Liver (tissue), 3 donors: ENCODE measurements around the gene CCR5AS.

ENCODE experiments used
- GABPA ChIP-seq, 2 donors: IDR thresholded peaks in 1 of 2; conservative IDR thresholded peaks in 1 of 2; 2 replicates each; pipeline ENCODE4 v1.6.1; 2016; ENCODE audit warnings: antibody characterized with exemption in 2 of 2, mild to moderate bottlenecking in 1 of 2, moderate library complexity in 1 of 2
- JUND ChIP-seq, 2 donors: IDR thresholded peaks; 2 replicates each; pipeline ENCODE4 v1.6.1; 2016; ENCODE audit warnings: antibody characterized with exemption in 2 of 2
- RAD21 ChIP-seq, 2 donors: IDR thresholded peaks; 2 replicates each; pipeline ENCODE4 v1.6.1; 2016; ENCODE audit warnings: antibody characterized with exemption in 2 of 2, mild to moderate bottlenecking in 2 of 2
- RXRA ChIP-seq, 2 donors: IDR thresholded peaks; 2 replicates each; pipeline ENCODE4 v1.6.1; 2017 to 2018; ENCODE audit warnings: antibody characterized with exemption in 2 of 2, mild to moderate bottlenecking in 1 of 2
- TF ChIP-seq, protein P1 (sequence below): fragments of 150-350 bp; IDR thresholded peaks from 2 replicates; pipeline ENCODE4 v1.5.1; 2017; ENCODE audit warnings: improper control_type of control experiment, low read depth, low read length; ENCODE audit not compliant: missing input control
- TF ChIP-seq, protein P2 (sequence below): IDR thresholded peaks from 2 replicates; pipeline ENCODE4 v1.6.1; 2016; ENCODE audit warnings: antibody characterized with exemption
- TF ChIP-seq, protein P3 (sequence below): IDR thresholded peaks from 2 replicates; pipeline ENCODE4 v1.6.1; 2016; ENCODE audit warnings: antibody characterized with exemption, mild to moderate bottlenecking
- TF ChIP-seq, protein P4 (sequence below): IDR thresholded peaks from 2 replicates; pipeline ENCODE4 v1.6.1; 2016; ENCODE audit warnings: antibody characterized with exemption
- donor health status: healthy.
- donor health status: healthy.

DNA sequence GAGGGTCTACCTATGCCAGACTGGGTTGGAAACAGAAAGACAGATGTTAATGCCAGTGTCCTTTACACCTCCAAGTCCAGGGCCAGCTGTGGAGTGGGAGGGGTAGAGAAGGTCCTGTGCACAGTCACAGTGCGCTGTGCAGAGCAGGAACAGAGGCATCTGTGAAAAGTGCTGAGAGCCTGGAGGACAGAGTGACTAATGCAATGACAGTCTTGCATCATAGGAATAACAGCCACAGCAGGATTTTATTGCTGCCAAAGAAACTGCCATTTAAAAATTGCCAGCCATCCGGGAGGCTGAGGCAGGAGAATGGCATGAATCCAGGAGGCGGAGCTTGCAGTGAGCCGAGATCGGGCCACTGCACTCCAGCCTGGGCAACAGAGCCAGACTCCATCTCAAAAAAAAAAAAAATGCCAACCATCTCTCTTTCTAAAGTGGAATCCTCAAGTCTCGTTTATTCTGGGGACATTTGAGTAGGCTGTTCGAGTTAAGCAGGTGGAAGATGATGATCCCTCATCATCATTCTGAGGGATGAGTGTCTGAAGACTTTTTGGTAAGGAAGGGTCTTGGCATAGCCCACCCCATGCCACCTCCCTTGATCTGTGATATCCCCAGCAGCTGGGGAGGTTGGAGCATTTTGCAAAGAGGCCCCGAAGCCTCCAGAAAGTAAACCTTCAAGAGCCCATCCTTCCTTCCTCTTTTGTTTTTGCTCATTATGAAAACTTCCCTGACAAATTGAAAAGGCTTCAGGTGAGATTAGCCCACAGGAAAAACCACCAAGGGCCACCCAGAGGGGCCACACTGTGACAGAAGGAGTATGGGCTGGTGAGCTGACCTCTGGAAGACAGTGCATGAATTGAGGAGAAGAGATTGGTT is 45.2 kb downstream of the CCR5AS start:
- no peak for TF ChIP-seq JUND (IDR thresholded peaks at IDR 0.05)
- TF ChIP-seq, protein P1, sequence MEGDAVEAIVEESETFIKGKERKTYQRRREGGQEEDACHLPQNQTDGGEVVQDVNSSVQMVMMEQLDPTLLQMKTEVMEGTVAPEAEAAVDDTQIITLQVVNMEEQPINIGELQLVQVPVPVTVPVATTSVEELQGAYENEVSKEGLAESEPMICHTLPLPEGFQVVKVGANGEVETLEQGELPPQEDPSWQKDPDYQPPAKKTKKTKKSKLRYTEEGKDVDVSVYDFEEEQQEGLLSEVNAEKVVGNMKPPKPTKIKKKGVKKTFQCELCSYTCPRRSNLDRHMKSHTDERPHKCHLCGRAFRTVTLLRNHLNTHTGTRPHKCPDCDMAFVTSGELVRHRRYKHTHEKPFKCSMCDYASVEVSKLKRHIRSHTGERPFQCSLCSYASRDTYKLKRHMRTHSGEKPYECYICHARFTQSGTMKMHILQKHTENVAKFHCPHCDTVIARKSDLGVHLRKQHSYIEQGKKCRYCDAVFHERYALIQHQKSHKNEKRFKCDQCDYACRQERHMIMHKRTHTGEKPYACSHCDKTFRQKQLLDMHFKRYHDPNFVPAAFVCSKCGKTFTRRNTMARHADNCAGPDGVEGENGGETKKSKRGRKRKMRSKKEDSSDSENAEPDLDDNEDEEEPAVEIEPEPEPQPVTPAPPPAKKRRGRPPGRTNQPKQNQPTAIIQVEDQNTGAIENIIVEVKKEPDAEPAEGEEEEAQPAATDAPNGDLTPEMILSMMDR: no peak
- TF ChIP-seq, protein P2, sequence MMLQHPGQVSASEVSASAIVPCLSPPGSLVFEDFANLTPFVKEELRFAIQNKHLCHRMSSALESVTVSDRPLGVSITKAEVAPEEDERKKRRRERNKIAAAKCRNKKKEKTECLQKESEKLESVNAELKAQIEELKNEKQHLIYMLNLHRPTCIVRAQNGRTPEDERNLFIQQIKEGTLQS: no peak
- TF ChIP-seq RAD21 (IDR thresholded peaks at IDR 0.05): no peak
- no peak for TF ChIP-seq RXRA (IDR thresholded peaks at IDR 0.05)
- TF ChIP-seq GABPA (IDR thresholded peaks at IDR 0.05 in 1 of 2, conservative IDR thresholded peaks at IDR 0.05 in 1 of 2): no peak
- TF ChIP-seq, protein P3, sequence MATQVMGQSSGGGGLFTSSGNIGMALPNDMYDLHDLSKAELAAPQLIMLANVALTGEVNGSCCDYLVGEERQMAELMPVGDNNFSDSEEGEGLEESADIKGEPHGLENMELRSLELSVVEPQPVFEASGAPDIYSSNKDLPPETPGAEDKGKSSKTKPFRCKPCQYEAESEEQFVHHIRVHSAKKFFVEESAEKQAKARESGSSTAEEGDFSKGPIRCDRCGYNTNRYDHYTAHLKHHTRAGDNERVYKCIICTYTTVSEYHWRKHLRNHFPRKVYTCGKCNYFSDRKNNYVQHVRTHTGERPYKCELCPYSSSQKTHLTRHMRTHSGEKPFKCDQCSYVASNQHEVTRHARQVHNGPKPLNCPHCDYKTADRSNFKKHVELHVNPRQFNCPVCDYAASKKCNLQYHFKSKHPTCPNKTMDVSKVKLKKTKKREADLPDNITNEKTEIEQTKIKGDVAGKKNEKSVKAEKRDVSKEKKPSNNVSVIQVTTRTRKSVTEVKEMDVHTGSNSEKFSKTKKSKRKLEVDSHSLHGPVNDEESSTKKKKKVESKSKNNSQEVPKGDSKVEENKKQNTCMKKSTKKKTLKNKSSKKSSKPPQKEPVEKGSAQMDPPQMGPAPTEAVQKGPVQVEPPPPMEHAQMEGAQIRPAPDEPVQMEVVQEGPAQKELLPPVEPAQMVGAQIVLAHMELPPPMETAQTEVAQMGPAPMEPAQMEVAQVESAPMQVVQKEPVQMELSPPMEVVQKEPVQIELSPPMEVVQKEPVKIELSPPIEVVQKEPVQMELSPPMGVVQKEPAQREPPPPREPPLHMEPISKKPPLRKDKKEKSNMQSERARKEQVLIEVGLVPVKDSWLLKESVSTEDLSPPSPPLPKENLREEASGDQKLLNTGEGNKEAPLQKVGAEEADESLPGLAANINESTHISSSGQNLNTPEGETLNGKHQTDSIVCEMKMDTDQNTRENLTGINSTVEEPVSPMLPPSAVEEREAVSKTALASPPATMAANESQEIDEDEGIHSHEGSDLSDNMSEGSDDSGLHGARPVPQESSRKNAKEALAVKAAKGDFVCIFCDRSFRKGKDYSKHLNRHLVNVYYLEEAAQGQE: no peak
- TF ChIP-seq, protein P4, sequence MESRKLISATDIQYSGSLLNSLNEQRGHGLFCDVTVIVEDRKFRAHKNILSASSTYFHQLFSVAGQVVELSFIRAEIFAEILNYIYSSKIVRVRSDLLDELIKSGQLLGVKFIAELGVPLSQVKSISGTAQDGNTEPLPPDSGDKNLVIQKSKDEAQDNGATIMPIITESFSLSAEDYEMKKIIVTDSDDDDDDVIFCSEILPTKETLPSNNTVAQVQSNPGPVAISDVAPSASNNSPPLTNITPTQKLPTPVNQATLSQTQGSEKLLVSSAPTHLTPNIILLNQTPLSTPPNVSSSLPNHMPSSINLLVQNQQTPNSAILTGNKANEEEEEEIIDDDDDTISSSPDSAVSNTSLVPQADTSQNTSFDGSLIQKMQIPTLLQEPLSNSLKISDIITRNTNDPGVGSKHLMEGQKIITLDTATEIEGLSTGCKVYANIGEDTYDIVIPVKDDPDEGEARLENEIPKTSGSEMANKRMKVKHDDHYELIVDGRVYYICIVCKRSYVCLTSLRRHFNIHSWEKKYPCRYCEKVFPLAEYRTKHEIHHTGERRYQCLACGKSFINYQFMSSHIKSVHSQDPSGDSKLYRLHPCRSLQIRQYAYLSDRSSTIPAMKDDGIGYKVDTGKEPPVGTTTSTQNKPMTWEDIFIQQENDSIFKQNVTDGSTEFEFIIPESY: no peak
